ENCODE results near the gene BATF3.

- TF ChIP-seq EZH2phosphoT487 (IDR thresholded peaks at IDR 0.05; ENCODE audit: insufficient read depth, low read depth) (no peak), EZH2 (IDR thresholded peaks at IDR 0.05; ENCODE audit: insufficient read depth, poor library complexity, severe bottlenecking) (no peak)
These were observed 22.5 kb downstream of the BATF3 start for GRCh38 chr1:212677136-212677535.
